Calu3 (cell line): ENCODE measurements around the gene GLCE. TPM values are rescaled to one million over a fixed set of nuclear protein-coding genes. Genes with fewer than 3 reads are reported as not detected.

ENCODE experiments used
- BruUV-seq: library from RNA; stranded (reverse); fragments of 400-500 nt; replicated peaks from 2 replicates; lab custom pipeline; 2021; lab: Mats Ljungman, UMichigan
- CTCF ChIA-PET: fragments of 300-600 bp; sonication (Branson Sonifier 250); formaldehyde crosslinking; loops from one replicate; lab custom pipeline; 2022; ENCODE audit warnings: antibody characterized with exemption; lab: Charles Lee
- DNase-seq: peaks from one replicate; pipeline ENCODE4 v3.0.0; 2022
- H3K27ac Mint-ChIP-seq: one replicate; pipeline ENCODE4 v1.8.0; 2022; ENCODE audit warnings: mixed read lengths; ENCODE audit not compliant: unreplicated experiment
- H3K27me3 Mint-ChIP-seq: one replicate; pipeline ENCODE4 v1.8.0; 2022; ENCODE audit warnings: mixed read lengths; ENCODE audit not compliant: unreplicated experiment
- H3K36me3 Mint-ChIP-seq: one replicate; pipeline ENCODE4 v1.8.0; 2022; ENCODE audit warnings: mild to moderate bottlenecking, moderate library complexity, mixed read lengths; ENCODE audit not compliant: insufficient read depth, unreplicated experiment
- H3K4me1 Mint-ChIP-seq: one replicate; pipeline ENCODE4 v1.8.0; 2022; ENCODE audit warnings: mild to moderate bottlenecking, low read depth, mixed read lengths; ENCODE audit not compliant: unreplicated experiment
- H3K4me3 Mint-ChIP-seq: one replicate; pipeline ENCODE4 v1.8.0; 2022; ENCODE audit warnings: mild to moderate bottlenecking, low read depth, moderate library complexity, mixed read lengths; ENCODE audit not compliant: unreplicated experiment
- H3K9me3 Mint-ChIP-seq: one replicate; pipeline ENCODE4 v1.8.0; 2022; ENCODE audit warnings: low read depth, mixed read lengths; ENCODE audit not compliant: unreplicated experiment
- intact Hi-C: fragments of 100-400 bp; cut with micrococcal nuclease; formaldehyde crosslinking; loops from one replicate; pipeline ENCODE4 v1.10.0; 2022; ENCODE audit not compliant: unreplicated experiment
- total RNA-seq: library from RNA; stranded (reverse); gene quantifications from 2 replicates; pipeline ENCODE4 v1.2.3, GENCODE V29; 2022
- TF ChIP-seq, protein P1 (sequence below): fragments of 200-600 bp; IDR thresholded peaks from one replicate; pipeline ENCODE4 v1.8.0; 2022; ENCODE audit warnings: antibody characterized with exemption; ENCODE audit not compliant: unreplicated experiment

The GLCE gene
- total RNA-seq, 1 experiment from 2014 or later: 22.4 TPM

DNA sequence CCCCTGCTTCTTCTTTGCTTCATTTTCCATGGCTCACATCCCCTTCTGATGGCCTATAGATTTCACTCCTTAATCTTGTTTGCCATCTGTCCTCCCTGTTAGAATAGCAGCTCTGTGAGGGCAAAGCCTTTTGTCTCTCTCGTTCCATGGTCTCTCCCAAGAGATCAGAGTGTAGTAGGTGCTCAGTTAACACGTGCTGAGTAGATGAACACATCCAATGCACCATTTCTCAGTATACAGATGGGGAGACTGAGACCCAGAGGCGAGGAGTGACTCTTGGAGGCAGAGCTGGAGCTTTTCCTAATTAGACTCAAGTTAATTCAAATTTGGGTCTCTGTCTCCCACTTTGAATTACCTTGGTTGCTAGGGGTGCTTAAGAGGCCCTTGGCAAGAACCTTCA, 142.5 kb downstream of the GLCE start:
- H3K27ac Mint-ChIP-seq: no peak overlapping the region
- no peaks in the 10 kb centered on the region for H3K9me3 Mint-ChIP-seq
- H3K4me1 Mint-ChIP-seq: peaks cover 31% of the 10 kb centered on the region
- H3K4me3 Mint-ChIP-seq: no peak overlapping the region
- H3K27me3 Mint-ChIP-seq: peaks cover 25% of the 10 kb centered on the region
- TF ChIP-seq, protein P1, sequence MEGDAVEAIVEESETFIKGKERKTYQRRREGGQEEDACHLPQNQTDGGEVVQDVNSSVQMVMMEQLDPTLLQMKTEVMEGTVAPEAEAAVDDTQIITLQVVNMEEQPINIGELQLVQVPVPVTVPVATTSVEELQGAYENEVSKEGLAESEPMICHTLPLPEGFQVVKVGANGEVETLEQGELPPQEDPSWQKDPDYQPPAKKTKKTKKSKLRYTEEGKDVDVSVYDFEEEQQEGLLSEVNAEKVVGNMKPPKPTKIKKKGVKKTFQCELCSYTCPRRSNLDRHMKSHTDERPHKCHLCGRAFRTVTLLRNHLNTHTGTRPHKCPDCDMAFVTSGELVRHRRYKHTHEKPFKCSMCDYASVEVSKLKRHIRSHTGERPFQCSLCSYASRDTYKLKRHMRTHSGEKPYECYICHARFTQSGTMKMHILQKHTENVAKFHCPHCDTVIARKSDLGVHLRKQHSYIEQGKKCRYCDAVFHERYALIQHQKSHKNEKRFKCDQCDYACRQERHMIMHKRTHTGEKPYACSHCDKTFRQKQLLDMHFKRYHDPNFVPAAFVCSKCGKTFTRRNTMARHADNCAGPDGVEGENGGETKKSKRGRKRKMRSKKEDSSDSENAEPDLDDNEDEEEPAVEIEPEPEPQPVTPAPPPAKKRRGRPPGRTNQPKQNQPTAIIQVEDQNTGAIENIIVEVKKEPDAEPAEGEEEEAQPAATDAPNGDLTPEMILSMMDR: no peak
- CTCF ChIA-PET: no interaction called here
- intact Hi-C loops: no loop called here
- DNase-seq: no peak
- H3K36me3 Mint-ChIP-seq: peaks cover 10% of the 10 kb centered on the region
- no TSS peak for BruUV-seq

DNA sequence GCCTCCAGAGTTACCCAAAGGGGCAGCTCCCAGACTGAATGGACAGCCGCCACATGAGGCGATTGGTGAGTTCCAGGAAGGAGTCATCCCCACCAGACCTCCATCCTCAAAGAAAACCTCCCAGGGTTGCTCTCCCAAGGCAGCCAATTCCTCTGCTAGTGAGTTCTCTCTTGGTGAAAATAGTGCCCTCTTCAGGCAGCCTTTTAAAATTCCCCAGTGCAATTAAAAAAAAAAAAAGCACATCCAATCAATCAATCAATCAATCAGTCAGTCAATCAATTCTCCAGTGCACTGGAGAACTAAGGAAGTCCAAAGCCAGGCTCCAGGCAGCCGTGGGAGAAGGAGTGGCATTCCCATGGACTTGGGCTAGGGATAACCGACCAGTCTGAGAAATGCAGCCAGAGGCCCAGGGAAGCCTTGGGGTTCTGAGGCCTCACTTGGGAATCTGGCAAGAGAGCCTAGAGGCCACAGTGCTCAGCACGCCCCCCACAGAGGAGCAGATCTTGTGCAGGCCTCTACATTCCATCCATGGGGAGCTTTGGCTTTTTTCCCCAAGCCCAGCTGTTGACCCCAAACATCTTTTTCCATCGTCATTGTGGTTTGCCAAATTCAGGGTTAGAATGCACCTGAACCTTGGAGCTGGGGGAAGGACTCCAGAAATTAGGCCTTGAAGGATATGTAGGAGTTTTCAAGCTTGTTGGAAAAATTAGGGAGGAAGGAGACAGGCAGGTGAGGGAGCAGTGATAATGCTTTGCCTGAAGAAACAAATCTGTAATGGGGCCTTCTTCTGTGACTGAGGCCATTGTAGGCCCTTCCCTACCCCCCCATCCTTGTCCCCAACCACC, 143.1 kb downstream of the GLCE start:
- Mint-ChIP-seq H3K27me3 (peaks cover 24% of the 10 kb centered on the region), H3K4me1 (peaks cover 31% of the 10 kb centered on the region), H3K9me3 (no peaks in the 10 kb centered on the region), H3K27ac (no peak overlapping the region), H3K36me3 (peaks cover 10% of the 10 kb centered on the region), H3K4me3 (no peak overlapping the region)
- CTCF ChIA-PET: no interaction called here
- TF ChIP-seq, protein P1: no peak
- BruUV-seq: no TSS peak
- intact Hi-C loops: no loop called here
- no peak for DNase-seq

DNA sequence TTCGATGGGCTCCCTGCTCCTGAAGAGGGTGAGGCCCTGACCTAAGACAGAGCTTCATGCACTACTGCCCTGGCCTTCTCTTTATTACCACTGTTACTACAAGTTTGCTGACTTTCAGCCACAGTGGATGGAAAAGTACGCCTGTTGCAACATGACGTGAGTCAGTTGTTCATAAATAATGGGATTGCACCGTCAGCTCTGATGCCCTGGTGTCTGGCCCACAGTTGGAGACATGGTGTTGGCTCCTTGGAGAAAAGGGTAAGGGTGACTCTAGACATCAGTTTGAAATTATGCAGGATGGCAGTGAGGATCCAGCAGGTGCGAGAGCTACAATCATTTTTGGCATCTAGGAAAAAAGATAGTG, 143.7 kb downstream of the GLCE start:
- H3K4me3 Mint-ChIP-seq: no peak overlapping the region
- CTCF ChIA-PET: no interaction called here
- TF ChIP-seq, protein P1: no peak
- H3K27me3 Mint-ChIP-seq: peaks cover 23% of the 10 kb centered on the region
- DNase-seq: no peak
- no peak overlapping the region for H3K27ac Mint-ChIP-seq
- H3K4me1 Mint-ChIP-seq: peaks cover 31% of the 10 kb centered on the region
- intact Hi-C loops: no loop called here
- no peaks in the 10 kb centered on the region for H3K9me3 Mint-ChIP-seq
- no TSS peak for BruUV-seq
- peaks cover 4% of the 10 kb centered on the region for H3K36me3 Mint-ChIP-seq

DNA sequence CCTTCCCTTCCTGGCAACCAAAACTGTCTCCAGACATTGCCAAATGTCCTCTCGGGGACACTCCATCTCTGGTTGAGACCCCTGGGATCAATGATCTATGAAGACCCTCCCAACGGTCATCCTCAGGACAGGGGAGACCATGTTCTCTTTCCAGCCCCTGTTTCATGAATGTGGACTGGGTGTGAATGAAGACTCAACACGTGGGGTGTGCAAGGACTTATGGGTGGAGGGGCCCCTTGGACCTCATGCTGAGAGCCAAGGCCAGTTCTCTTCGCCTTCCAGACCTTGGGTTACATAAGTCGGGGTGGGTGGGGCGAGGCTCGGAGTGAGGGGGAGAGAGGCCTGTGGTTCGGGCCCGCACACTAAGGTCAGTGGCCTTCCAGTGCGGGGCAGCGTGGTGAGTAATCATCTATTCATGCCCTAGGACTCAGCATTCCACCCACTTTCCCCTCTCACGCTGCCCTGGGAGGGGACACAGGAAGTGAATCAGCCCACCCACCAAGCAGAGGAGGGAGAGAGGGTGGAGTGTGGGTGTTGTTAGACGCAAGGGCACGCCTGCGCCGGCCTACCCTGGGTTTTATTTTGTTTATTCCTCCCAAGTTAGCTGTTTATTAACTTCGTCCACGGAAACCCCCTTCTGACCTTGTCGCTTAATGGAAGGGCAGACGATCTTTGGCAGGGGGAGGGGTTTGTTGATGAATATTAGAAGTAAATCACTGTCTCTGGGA, 144.9 kb downstream of the GLCE start:
- TF ChIP-seq, protein P1: no peak
- intact Hi-C loops: no loop called here
- no peaks in the 10 kb centered on the region for H3K36me3 Mint-ChIP-seq
- peak; percentile 67 for DNase-seq
- no peak overlapping the region for H3K4me3 Mint-ChIP-seq
- peaks cover 23% of the 10 kb centered on the region for H3K4me1 Mint-ChIP-seq
- peak overlapping the region; percentile 39 for H3K27ac Mint-ChIP-seq
- H3K27me3 Mint-ChIP-seq: peaks cover 11% of the 10 kb centered on the region
- no peaks in the 10 kb centered on the region for H3K9me3 Mint-ChIP-seq
- CTCF ChIA-PET: no interaction called here
- no TSS peak for BruUV-seq
